ENCODE results near the gene AHCYL2. TPM values are rescaled to one million over a fixed set of nuclear protein-coding genes. Genes with fewer than 3 reads are reported as not detected.
A peak's percentile ranks its signal among the peaks of the same experiment; 100 is the strongest.

AHCYL2 gene
- total and polyA plus RNA-seq, 2 of the 8 experiments (the other 6 are each of a cell fraction or from before 2014, with no cell fraction given) = 20.7 to 25.4 TPM

- TF ChIP-seq YY1 (IDR thresholded peaks at IDR 0.05; ENCODE audit: low read depth, low read length) = peak; percentile 67; the same call in 1 of the 2 replicates
- TF ChIP-seq, protein P1, sequence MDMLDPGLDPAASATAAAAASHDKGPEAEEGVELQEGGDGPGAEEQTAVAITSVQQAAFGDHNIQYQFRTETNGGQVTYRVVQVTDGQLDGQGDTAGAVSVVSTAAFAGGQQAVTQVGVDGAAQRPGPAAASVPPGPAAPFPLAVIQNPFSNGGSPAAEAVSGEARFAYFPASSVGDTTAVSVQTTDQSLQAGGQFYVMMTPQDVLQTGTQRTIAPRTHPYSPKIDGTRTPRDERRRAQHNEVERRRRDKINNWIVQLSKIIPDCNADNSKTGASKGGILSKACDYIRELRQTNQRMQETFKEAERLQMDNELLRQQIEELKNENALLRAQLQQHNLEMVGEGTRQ (IDR thresholded peaks at IDR 0.05; ENCODE audit: low read length) = no peak
- TF ChIP-seq CBX5 (IDR thresholded peaks at IDR 0.05; ENCODE audit: low read depth, low read length) = no peak
- TF ChIP-seq SIX5 (IDR thresholded peaks at IDR 0.05; ENCODE audit: low read depth, low read length) = no peak
- no peak for TF ChIP-seq RNF2 (IDR thresholded peaks at IDR 0.05; ENCODE audit: borderline replicate concordance, low read depth, low read length, missing control alignments, poor library complexity, severe bottlenecking)
- no peak for TF ChIP-seq POLR2A (IDR thresholded peaks at IDR 0.05; ENCODE audit: control extremely low read depth in 1 of 2, low read depth in 2 of 2, low read length in 2 of 2)
- TF ChIP-seq SUZ12 (IDR thresholded peaks at IDR 0.05; ENCODE audit: low read length) = no peak
- no peak for TF ChIP-seq HDAC2 (IDR thresholded peaks at IDR 0.05; ENCODE audit: borderline replicate concordance in 1 of 2, low read depth in 2 of 2, low read length in 2 of 2)
- TF ChIP-seq SIN3A (conservative IDR thresholded peaks at IDR 0.05 in 1 of 2, IDR thresholded peaks at IDR 0.05 in 1 of 2; ENCODE audit: low read depth in 1 of 2, low read length in 2 of 2) = no peak
- TF ChIP-seq TAF7 (optimal IDR thresholded peaks at IDR 0.05; ENCODE audit: borderline replicate concordance, low read depth, low read length) = no peak
- TF ChIP-seq, protein P2, sequence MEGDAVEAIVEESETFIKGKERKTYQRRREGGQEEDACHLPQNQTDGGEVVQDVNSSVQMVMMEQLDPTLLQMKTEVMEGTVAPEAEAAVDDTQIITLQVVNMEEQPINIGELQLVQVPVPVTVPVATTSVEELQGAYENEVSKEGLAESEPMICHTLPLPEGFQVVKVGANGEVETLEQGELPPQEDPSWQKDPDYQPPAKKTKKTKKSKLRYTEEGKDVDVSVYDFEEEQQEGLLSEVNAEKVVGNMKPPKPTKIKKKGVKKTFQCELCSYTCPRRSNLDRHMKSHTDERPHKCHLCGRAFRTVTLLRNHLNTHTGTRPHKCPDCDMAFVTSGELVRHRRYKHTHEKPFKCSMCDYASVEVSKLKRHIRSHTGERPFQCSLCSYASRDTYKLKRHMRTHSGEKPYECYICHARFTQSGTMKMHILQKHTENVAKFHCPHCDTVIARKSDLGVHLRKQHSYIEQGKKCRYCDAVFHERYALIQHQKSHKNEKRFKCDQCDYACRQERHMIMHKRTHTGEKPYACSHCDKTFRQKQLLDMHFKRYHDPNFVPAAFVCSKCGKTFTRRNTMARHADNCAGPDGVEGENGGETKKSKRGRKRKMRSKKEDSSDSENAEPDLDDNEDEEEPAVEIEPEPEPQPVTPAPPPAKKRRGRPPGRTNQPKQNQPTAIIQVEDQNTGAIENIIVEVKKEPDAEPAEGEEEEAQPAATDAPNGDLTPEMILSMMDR (IDR thresholded peaks at IDR 0.05; ENCODE audit: control extremely low read depth in 1 of 3, insufficient read depth in 1 of 3, low read depth in 1 of 3, low read length in 3 of 3) = peak; percentile 93 to 97 (median 94)
- no peak for TF ChIP-seq EGR1 (IDR thresholded peaks at IDR 0.05; ENCODE audit: borderline replicate concordance, low read depth, low read length)
- no peak for TF ChIP-seq ZNF274 (IDR thresholded peaks at IDR 0.05; ENCODE audit: borderline replicate concordance, extremely low read depth, low read length)
- no peak for TF ChIP-seq KDM1A (IDR thresholded peaks at IDR 0.05; ENCODE audit: borderline replicate concordance, low read length)
- no peak for TF ChIP-seq RFX5 (IDR thresholded peaks at IDR 0.05; ENCODE audit: borderline replicate concordance, low read depth, low read length)
- TF ChIP-seq POLR2AphosphoS5 (IDR thresholded peaks at IDR 0.05; ENCODE audit: low read depth, low read length) = no peak
- TF ChIP-seq CHD1 (IDR thresholded peaks at IDR 0.05; ENCODE audit: low read depth, low read length) = no peak
- TF ChIP-seq GABPA (IDR thresholded peaks at IDR 0.05; ENCODE audit: borderline replicate concordance, insufficient read depth, low read length) = no peak; the same call in 1 of the 2 replicates
- no peak for TF ChIP-seq SP1 (IDR thresholded peaks at IDR 0.05; ENCODE audit: low read depth, low read length)
- peak; percentile 30; the same call in 1 of the 2 replicates for TF ChIP-seq MAX (IDR thresholded peaks at IDR 0.05)
Observed at GRCh38 chr7:129210256-129210988, 14.4 kb upstream of the AHCYL2 start (continued).
